Choroid plexus epithelial cell (primary cell): ENCODE data around the gene DPM2.

Source experiments
- DNase-seq: peaks from one replicate; pipeline ENCODE4 v3.0.0-alpha.2; 2010; ENCODE audit warnings: low read depth
- H3K4me3 ChIP-seq: 2 replicates; pipeline ENCODE4 v1.5.1; 2011; ENCODE audit warnings: low read depth, mild to moderate bottlenecking, control low read depth, low read length, moderate library complexity
- CTCF ChIP-seq: conservative IDR thresholded peaks from 2 replicates; pipeline ENCODE4 v1.5.1; 2011; ENCODE audit warnings: low read depth, mild to moderate bottlenecking, control low read depth, inconsistent platforms, low read length, moderate library complexity

DPM2 gene

DNA sequence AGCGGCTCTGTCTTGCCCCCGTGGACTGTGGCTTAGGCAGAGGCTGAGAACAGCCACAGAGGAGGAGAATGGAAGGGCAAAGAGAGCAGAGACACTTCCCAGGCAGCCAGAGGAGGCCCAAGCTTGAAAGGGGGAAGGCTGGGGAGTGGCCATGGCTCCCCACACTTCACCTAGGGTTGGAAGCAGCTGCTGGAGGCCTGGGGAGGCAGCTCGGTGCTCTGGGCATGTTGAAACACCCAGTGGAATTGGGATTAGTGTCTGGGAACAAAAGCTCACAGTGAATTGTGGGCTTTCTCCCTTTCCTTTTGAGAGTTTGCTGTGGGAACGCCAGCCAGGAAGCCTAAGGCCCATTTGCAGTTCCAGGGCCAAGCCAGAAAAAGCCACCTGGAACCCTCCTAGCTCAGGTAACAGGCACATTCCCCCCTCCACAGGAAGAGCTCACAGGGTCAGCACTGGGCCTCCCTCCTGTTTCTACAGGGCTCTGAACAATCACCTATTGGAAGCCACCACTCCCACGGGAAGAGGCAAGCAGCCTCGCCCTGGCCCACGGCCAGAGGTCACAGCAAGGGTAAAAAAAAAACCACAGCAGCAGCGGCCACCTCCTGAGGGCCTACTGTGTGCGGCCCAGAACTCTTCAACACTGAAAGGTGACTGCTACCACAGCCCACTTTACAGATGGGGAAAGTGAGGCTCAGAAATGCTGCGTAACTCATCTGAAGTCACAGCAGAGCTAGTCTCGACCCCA is 22.9 kb upstream of the DPM2 start:
- H3K4me3 ChIP-seq, result no peak overlapping the region
- TF ChIP-seq CTCF, result no peak
- no peak for DNase-seq

DNA sequence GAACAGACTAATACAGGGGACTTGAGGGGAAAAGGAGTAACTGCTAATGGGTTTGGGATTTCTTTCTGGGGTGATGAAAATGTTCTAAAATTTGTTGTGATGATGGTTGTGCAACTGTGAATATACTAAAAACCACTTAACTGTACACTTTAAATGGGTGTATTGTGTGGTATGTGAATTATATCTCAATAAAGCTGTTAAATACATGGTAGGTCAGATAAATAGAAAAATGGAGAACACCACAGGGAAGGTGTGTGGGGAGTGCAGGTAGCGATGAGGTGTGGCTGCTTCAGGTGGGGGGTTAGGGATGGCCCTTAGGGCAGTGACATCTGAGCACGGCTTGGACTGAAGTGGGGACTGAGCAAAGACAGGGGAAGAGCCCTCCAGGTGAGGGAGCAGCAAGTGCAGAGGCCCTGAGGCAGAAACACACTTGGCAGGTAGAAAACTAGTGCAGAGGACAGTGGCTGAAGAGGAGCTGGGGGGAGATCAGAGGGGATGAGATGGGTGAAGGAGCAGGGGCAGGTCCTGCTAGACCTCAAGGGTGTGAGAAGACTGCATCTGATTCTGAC is 22.3 kb upstream of the DPM2 start:
- H3K4me3 ChIP-seq, result no peak overlapping the region
- DNase-seq, result no peak
- TF ChIP-seq CTCF, result no peak

DNA sequence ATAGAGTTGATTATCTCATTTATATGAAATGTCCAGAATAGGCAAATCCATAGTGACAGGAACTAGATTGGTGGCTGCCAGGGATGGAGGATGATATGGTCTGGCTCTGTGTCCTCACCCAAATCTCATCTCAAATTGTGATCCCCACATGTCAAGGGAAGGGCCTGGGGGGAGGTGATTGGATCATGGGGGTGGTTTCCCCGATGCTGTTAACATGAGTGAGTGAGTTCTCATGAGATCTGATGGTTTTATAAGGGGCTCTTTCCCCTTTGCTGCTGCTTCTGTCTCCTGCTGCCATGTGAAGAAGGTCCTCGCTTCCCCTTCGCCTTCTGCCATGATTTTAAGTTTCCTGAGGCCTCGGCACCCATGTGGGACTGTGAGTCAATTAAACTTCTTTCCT is 21.7 kb upstream of the DPM2 start:
- no peak for TF ChIP-seq CTCF
- H3K4me3 ChIP-seq, result no peak overlapping the region

GRCh38 chr9:127958728-127959127 is 21.1 kb upstream of the DPM2 start:
- H3K4me3 ChIP-seq, result no peak overlapping the region
- TF ChIP-seq CTCF, result no peak
- DNase-seq, result no peak

More for the DNA sequence above, 21.7 kb upstream of the DPM2 start:
- DNase-seq, result no peak

GRCh38 chr9:127955294-127956015 is 17.8 kb upstream of the DPM2 start:
- TF ChIP-seq CTCF, result peak; percentile 9
- no peak overlapping the region for H3K4me3 ChIP-seq
- no peak for DNase-seq

- no peak for DNase-seq
- TF ChIP-seq CTCF, result no peak
- no peak overlapping the region for H3K4me3 ChIP-seq
Measured at GRCh38 chr9:127954831-127955293, 17.2 kb upstream of the DPM2 start.
